Ureter (tissue), 1 donor: ENCODE results near the gene NOX4. TPM values are rescaled to one million over a fixed set of nuclear protein-coding genes. Genes with fewer than 3 reads are reported as not detected.
"Not testable (repeated sequence)": the region's sequence is repeated elsewhere in the genome, so short reads cannot be mapped to it uniquely, and the experiment has no call there.

Experiments used
- DNase-seq: peaks from one replicate; pipeline ENCODE4 v3.0.0-alpha.2; 2020; ENCODE audit warnings: low spot score
- total RNA-seq: library from RNA; stranded (reverse); gene quantifications from one replicate; pipeline ENCODE4 v1.2.4, GENCODE V29; 2023
- donor health status: DM: yes; HTN: yes; CAD: no.

Gene NOX4
- total RNA-seq, 1 donor from 2014 or later, result 1.6 TPM

DNA sequence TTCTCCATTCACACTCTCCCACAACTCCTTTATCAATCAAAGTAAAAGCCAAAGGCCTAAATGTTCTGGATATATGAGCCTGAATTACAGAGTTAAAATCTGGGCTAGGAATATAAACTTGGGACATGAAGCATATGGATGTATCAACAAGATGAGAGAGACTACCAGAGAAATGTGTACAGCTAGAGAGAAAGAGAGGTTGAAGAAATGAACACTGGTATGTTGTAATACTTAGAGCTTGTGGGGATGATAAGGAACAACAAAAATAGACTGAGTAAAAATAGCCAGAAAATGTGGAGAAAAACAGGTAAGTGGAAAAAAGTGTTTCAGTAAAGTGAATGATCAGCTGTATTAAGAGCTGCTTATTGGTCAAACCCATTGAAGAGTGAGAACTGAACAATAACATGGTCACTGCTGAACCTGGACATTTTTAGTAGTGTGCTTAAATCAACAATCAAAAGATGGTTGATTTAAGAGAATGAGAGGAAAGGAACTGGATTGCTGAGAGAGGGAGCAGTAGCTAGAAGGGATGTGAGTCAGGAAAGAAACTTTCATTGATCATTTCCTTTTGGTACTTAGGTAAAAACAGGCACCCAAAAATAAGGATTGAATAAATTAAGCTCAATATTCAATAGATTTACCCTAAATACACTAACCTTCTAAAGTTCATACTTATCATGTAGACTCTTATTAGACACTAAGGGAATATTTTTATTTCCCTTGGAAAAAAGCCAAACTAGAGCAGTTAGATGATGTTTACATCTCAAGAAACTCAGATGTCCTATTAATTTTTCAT, 111.0 kb downstream of the NOX4 start:
- DNase-seq, result not testable (repeated sequence)

DNA sequence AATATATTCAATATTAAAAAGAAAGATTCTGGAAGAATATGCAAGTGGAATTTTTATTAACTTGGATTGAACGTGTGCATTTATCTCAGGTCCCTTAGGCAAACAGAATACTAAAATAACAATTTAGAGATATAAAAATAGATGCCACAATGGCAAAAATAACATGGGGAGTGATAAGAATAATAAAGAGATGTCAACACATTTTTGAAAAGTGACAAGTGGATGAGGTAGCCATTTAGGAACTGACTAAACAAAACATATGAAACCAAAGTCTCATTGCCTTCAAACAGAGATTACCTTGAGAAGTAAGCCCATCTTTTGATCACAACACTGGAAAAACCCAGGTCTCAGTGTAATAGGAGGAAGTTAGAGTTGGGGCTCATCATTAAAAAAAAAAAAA, 112.2 kb downstream of the NOX4 start:
- DNase-seq, result not testable (repeated sequence)

DNA sequence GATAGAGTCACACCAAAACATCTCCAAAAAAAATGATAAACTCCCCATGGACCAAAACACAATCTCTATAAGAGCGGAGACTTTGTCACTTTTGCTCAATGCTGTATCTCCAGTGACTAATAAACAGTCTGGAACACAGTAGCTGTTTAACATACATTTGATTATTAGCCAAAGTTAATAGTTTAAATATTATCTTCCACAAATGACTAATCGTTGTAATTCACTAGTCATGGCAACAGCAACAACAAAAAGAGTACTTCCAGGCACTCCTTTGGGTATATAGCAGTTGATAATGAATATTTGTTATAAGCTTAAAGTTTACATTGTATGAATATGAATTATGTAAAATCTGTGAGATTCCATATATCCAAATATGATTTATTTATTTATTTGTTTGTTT, 121.8 kb downstream of the NOX4 start:
- not testable (repeated sequence) for DNase-seq

DNA sequence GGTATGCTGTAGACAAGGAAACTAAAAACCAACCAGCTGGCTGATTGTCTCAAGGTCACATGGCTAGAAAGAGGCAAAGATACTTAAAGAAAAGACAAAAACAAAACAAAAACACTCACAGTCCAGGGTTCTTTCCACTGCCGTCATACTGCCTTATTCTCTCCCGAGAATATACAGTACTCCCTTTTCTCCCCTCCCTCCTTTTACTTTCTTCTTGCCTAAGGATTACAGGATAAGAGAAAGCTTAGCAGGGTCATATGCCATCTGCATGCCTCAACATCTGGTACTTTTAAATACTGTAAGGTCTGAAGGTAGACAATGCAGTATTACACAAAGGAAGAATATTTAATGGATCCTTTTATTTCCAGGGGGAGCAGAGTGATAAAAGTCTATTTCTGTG, 126.3 kb downstream of the NOX4 start:
- not testable (repeated sequence) for DNase-seq

DNA sequence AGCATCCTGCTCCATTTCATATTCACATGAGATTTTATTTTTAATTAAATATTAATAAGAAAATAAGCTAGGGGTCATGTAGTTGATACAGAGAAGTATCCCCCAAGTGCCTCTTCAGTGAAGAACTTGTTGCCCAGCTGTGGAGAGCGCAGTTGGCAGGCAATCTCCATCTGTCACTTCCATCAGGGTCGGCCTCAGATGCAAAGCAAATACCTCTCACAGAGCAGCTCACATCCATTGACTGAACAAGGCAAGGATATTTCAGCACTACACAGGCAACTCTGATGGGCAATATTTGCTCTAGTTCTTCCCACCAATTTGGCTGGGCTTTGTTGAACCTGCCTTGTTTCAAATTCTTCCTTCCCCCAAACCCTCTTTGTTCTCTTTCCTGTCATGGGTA, 129.4 kb downstream of the NOX4 start:
- no peak for DNase-seq

DNA sequence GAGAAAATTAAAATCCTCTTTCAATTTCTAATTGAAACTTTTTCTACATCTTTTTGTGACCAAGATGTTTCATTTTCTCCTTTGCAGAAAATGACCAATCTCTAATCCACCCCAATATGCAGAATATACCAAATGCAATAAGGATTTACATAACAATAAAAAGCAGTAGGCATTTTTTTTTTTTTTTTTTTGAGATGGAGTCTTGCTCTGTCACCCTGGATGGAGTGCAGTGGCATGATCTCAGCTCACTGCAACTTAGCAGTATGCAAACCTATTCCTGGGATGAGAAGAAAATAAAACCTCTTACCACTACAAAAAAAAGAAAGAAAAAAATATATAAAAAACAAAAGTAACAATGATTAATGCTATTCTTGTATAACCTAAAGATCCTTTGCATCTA, 132.0 kb downstream of the NOX4 start:
- DNase-seq, result not testable (repeated sequence)

DNA sequence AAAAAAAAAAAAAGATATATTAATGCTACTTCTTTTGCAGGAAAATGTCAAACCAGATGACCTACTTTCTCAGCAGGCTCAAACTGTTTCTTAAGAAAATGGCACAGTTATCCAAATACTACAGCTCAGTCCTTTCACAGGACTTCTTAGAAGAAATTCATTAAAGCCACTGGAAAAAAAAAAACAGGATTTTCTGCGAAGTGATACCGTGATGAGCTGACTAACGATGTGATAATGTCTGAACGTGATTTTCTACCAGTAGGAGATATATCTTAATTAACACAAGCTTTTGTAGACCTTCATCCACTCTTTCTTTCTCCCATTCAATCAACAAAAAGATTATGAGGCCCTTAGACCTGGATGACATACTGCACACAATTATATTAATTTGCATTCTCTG, 132.4 kb downstream of the NOX4 start:
- no peak for DNase-seq

DNA sequence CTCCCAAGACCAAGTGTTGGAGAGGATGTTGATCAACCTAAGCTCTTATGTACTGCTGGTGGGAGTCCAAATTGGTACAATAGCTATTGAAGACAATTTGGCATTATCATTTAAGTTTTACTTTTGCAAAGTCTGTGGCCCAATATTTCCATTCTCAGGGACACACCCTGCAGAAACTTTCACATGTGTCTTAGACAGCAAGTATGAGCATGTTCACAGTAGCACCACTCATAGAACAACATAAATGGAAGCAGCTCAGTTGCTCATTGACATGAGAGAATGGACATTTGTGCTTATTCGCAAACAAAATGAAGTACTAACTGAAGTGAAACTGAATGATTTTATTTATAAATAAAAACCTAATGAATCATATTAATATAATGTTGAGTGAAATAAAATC, 135.5 kb downstream of the NOX4 start:
- DNase-seq, result no peak

DNA sequence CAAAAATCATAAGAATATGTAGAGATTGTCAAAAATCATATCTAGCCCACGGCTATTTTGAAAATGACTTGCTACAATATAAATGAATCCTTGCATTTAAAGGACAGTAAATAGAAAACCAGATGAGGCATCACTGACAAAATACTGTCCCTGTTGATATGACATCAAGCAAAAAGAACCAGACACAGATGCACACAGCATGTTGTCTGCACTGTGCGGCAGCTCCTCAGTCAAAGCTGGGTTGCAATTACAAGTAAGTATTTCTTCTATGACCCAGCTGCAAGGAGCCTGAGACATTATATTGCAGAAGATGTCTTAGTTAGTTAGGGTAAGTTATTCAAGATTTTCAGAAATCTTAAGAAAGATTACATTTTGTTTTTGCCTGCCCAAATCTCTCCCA, 136.7 kb downstream of the NOX4 start:
- not testable (repeated sequence) for DNase-seq

DNA sequence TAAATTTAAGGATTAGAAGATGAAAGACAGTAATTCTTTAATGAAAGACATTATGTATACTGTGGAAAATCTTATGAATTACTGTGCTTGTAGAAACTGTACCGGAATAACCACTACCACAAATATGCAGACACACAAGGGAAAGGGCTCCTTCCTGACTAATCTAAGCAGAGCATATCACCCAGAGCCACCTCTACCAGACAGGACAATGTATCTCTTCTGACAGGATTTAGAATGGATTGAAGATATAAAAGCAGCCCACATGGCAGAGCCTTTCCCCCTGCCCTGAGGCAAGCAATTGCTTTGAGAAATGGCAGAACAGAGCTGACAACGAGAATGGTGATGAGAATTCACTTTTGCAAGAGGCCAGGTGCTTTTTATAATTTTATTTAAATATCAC, 144.1 kb downstream of the NOX4 start:
- DNase-seq, result no peak

DNA sequence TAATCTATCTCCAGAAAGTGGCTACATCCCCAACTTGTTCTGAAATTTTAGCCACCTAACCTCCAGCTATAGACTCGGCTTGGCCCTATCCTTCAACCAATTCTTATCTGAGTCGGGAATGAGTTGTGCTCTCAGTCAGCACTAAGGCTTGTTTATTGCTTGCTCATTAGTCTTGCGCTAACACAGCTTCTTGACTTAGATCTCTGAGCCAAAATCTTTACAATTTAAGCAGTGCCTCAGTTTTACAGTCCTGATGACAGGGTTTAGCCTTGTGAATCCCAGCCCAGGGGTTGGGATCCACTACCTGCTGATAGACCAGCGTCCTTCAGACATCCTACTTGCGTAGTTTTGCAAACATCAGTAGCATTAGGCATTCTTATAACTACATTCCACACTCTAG, 144.6 kb downstream of the NOX4 start:
- no peak for DNase-seq

DNA sequence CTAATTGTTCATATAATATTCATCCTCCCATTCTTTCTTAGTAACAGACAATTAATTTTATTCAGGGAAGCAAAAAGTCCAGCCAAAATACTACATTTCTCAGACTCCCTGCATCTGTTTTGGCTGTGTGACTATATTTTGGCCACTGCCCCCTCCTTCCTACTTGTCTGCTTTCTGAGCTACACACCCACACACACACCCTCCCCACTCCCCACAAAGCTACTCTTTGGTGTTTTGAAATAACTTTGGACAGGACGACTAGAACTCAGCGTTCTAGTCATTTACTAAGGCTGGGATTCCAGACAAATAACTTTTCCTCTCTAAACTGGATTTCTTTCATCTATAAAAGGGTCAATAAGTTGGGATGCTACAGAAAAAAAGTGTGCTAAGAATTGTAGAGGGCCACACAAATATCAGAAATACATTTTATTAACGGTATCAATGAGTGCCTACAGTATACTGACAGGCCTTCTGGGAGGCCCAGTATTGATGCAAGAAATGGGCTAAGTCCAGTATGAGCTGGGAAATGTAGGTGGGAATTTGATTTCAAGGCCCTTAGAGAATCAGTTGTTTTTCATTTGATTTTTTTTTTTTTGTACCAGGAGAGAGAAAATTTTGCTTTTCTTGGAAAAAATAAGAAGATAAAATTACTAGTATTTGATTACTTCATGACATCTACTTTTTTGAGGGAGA, 148.1 kb downstream of the NOX4 start:
- DNase-seq, result not testable (repeated sequence)

DNA sequence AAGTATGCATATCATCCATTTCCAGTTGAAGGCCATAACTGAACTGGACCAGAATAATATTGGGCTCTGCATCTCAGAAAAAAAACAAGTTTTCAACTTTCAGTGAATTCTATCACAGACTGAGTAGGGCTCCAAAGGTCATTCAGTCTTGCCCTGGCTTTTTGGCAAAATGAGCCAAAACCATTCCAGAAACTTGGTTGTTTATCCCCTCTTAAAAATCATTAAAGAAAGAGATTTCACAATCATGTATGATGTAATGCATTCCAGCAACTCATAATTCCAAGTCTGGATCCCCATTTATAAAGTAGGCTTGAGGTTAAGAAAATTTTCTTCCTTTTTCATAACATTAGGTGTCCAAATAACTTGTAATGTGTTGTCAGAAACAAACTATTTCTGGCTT, 150.7 kb downstream of the NOX4 start:
- DNase-seq, result not testable (repeated sequence)

DNA sequence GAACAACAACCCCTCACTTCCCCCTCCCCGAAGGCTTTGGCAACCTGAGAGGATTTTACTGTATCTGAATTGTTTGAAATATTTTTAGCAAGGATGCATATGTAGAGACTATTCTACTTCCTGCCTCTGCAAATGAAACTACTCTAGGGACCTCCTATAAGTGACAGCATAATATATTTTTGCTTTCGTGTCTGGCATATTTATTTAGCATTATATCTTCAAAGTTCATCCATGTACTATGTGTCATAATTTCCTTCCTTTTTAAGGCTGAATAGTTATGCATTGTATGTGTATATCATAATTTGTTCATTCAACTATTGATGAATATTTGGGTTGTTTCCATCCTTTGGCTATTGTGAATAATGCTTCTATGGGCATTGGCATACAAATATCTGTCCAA, 153.1 kb downstream of the NOX4 start:
- not testable (repeated sequence) for DNase-seq

DNA sequence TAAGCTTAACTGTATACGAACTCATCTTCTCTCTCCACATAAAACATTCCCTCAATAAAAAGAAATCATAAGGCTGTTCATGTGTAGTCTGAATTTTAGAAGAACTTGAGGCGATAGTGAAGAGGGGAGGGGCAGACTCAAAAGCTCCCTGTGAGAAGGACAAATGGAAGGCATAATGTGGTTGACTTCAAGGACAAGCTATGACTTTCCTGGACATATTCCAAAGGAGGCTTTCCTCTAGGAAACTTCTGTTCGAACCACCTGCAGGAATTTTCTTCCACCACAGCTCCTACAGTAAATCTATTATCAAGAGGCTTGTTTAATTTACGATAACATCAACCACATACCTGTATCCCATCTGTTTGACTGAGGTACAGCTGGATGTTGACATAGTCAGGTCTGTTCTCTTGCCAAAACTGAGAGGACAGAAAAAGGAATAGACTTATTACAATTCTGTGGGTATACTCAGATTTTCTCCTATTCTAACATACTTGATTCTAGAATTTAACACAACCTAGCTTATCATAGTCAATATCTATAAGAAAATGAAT, 154.0 kb downstream of the NOX4 start:
- DNase-seq, result not testable (repeated sequence)

DNA sequence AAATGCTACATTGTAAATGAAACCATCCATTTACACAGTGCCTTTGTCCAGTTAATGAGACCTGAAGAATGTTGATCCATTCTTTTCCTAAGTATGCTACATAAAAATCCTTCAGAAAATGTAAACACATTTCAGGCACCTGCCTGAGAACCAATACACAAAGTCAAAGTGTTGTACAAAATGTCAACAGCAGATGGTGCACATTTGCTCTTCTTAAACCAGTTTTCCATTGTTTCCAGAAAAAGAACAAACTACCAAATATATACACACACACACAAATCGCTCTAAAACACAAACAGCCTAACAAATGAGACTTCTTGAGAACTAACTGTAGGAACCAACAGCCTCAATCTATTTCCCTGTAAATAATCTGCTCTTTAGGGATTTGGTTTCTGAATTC, 157.5 kb downstream of the NOX4 start:
- DNase-seq, result not testable (repeated sequence)

DNA sequence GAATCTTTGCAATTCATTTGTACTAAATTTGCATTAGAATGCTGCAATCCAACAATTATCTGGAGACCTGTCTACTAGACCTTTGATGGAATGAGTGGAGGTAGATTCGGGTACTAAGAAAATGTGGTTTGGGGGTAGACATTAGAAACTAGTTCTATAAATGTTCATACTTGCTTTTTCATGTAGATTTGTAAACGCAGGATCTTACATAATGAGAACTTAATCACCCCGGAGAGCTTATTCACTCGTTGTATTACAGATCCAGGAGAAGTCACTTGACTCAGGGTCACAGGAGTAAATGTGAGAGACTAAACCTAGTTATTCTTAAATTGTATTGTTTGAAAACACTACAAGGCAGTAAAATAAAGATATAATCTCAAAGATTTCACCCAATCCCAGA, 159.2 kb downstream of the NOX4 start:
- not testable (repeated sequence) for DNase-seq

DNA sequence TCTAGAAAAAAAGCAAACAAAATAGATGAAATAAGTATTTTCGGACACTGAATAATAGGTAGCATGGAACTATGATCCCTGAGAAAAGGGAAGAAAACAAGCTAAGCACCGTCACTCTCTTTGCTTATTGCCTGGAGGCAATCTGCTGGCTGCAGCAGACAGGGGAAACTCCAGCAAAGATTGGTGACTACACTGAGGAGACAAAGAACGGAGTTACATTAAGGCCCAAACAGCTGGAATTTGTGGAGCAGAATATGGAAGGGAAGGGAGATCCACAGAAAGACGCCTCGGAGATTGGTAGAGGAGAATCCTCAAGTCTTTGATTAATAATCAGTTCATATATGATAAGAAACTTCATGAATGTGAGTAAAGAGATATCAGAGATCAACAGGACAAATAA, 163.3 kb downstream of the NOX4 start:
- DNase-seq, result no peak

DNA sequence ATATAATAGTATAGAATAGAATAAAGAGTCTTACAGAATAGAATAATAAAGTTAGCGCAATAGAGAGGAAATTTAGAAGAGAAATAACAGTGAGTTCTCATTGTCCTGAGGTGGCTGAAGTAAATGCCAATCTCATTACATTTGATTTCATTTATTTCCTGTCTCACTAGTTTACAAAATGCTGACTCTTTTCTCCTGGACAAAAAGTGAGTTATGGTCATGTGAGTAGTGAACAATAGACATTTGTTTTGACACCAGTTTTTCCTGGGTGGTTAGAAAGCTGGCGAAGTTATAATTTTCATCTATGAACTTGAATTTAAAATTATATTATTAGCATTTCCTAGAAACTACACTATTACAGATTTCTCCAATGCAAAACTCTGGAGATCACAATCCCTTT, 169.8 kb downstream of the NOX4 start:
- DNase-seq, result no peak

DNA sequence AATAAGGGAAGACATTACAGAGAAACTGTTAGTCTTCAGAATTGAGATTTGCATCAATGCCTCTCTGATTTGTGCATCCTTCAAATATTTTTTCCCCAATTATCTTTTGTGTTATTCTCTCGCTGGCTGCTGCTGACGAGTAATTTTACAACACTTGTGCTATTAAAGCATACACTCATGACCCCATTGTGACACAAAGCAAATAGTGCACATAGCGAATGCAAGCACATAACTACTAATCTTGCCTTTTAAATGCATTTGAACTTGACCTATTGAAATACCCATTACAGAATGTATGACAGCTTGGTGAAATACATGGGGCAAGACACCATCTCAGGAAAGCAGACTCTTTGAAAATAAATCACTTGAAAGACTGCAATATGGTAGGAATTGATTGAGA, 180.6 kb downstream of the NOX4 start:
- not testable (repeated sequence) for DNase-seq

DNA sequence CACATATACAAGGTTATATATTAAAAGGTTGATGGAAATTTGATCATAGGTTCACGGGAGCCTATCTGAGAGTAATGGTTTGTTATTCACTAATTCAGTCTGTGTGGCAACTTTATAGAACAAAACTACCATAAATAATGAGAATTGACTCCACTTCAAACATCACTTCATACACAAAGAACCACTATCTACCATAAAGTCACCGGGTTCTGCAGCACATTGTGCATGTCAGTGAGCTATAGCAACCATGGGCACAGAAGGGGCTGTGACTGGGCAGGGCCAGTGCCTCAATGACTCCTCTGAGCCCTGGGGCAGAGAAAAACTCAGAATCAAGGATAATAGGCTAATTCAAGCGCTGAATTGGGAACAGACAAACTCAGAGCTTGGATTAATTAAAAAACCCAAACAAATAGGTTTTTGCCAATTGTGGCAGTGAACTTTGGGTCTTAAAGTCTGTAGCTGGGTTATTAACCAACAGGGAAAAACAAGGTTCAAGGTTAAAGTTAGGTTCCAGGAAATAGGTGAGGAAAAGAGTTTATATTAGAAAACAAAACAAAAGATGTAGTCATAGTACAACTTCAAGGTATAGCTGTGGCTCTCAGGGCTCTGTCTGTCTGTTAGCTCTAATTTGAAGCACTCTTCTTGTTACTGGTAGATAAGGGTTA, 181.7 kb downstream of the NOX4 start:
- not testable (repeated sequence) for DNase-seq

DNA sequence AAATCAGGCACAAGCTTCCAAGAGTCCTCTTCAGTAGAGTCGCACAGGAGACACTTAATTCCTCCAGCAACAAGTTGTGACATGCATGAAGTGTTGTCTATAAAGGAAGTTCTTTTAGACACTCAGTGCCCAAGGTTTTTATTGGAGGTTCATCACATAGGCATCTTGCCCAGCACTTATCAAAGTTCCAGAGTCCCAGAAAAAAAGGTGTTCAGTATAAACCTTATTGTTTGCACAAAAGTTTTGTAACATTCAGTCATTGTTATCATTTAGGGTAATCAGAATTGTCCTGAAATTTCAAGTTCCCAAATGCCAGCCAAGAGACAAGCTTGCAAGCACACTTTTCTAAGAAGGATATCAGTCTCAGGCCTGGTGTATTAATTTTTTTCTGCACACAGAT, 182.9 kb downstream of the NOX4 start:
- DNase-seq, result not testable (repeated sequence)
